A673 (cell line): ENCODE results near the gene CBY1.
"Not testable (repeated sequence)": the region's sequence is repeated elsewhere in the genome, so short reads cannot be mapped to it uniquely, and the experiment has no call there.

Experiments used
- EZH2 ChIP-seq: fragments of 200-600 bp; sonication (generic); IDR thresholded peaks from 2 replicates; pipeline ENCODE4 v1.6.1; 2017; ENCODE audit warnings: borderline replicate concordance, low read depth, mild to moderate bottlenecking, mixed read lengths, antibody characterized with exemption, low read length; ENCODE audit not compliant: poor library complexity, severe bottlenecking
- TF ChIP-seq, protein P1 (sequence below): fragments of 300-800, 200-600 bp; sonication (generic); conservative IDR thresholded peaks from 2 replicates; pipeline ENCODE4 v1.5.1; 2017; ENCODE audit warnings: low read depth, mild to moderate bottlenecking, antibody characterized with exemption, low read length, moderate library complexity, mixed read lengths

DNA sequence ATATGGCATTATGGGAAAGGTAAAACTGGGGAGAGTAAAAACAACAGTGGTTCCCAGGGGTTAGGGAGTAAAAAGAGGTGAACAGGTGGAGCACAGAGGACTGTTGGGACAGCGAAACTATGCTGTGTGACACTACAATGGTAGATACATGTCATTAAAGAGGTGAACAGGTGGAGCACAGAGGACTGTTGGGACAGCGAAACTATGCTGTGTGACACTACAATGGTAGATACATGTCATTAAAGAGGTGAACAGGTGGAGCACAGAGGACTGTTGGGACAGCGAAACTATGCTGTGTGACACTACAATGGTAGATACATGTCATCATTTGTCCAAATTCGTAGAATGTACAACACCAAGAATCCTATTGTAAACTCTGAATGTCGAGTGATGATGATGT lies 12.2 kb upstream of the CBY1 start:
- TF ChIP-seq, protein P1, sequence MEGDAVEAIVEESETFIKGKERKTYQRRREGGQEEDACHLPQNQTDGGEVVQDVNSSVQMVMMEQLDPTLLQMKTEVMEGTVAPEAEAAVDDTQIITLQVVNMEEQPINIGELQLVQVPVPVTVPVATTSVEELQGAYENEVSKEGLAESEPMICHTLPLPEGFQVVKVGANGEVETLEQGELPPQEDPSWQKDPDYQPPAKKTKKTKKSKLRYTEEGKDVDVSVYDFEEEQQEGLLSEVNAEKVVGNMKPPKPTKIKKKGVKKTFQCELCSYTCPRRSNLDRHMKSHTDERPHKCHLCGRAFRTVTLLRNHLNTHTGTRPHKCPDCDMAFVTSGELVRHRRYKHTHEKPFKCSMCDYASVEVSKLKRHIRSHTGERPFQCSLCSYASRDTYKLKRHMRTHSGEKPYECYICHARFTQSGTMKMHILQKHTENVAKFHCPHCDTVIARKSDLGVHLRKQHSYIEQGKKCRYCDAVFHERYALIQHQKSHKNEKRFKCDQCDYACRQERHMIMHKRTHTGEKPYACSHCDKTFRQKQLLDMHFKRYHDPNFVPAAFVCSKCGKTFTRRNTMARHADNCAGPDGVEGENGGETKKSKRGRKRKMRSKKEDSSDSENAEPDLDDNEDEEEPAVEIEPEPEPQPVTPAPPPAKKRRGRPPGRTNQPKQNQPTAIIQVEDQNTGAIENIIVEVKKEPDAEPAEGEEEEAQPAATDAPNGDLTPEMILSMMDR = not testable (repeated sequence)
- not testable (repeated sequence) for TF ChIP-seq EZH2
